NK-92 treated with Interleukin-12 subunit alpha and Interleukin-12 subunit beta, amount 100 ng/mL, for 24 hours (cell line): Measurements from ENCODE around the gene DLL4.
A peak's percentile ranks its signal among the peaks of the same experiment; 100 is the strongest.

ENCODE experiments used
- DNase-seq: peaks from one replicate; lab custom pipeline; 2025; lab: John Stamatoyannopoulos, UW

The DLL4 gene

DNA sequence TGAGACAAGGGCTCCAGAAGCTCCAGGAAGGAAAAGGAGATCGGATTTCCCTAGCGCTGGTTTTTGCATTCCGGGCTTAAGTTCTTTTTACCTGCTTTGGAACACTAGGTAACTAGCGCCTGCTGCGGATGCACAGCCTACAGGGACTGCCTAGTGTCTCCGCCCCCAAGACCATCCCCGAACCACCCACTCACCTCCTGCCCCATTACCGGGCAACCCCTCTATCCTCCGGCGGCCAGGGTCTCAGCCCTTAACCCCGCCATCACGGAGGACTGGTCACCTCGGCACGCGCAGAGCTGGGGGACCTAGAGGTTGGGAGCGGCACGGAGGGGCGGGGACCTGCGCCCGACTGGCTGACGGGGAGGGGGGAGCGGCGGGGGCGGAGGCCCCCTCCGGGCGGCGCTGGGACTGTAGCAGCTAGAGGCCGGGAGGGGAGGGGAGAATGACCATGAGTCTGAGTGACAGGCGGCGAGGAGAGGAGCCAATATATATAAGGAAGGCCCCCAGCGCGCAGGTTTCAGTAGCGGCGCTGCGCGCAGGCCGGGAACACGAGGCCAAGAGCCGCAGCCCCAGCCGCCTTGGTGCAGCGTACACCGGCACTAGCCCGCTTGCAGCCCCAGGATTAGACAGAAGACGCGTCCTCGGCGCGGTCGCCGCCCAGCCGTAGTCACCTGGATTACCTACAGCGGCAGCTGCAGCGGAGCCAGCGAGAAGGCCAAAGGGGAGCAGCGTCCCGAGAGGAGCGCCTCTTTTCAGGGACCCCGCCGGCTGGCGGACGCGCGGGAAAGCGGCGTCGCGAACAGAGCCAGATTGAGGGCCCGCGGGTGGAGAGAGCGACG lies at the start of gene DLL4:
Gene DLL4 (plus strand): TSS at position 520 of the 839 bp plus-strand sequence. CDS start 329 bp downstream, outside the sequence.
- no peak for DNase-seq

DNA sequence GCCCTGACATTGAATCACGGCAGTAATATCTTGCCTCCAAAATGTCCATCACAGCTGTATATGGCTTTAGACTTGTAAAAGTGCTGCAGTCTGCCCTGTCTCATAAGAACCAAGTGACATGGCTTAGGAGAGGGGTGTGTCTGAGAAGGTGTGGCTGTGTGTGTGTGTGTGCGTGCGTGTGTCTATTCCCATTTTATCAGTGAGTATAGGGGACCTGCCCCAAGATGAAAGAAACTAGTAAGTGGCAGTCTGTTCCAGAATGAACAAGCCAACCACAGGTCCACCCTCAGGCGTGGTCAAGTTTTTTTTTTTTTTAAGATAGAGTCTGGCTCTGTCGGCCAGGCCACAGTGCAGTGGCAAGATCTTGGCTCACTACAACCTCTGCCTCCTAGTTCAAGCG lies 49.5 kb upstream of the DLL4 start:
- no peak for DNase-seq

DNA sequence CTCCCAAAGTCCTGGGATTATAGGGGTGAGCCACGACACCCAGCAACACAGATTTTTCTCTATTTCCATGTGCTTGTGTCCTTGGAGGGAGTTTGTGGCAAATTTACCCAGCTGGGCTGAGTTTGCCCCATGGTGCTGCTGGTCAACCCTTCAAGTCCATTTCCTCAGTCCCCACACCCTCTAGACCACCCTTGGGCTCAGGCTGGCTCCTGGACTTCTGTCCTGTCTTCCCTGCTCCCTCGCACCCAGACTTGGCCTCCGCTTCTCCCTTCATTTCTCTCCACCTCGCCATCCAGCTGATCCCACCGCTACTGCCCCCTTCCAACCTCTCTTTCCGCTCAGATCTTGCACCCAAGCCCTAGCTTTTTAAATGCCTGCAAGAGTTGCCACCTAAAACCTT lies 47.8 kb upstream of the DLL4 start:
- DNase-seq: no peak

DNA sequence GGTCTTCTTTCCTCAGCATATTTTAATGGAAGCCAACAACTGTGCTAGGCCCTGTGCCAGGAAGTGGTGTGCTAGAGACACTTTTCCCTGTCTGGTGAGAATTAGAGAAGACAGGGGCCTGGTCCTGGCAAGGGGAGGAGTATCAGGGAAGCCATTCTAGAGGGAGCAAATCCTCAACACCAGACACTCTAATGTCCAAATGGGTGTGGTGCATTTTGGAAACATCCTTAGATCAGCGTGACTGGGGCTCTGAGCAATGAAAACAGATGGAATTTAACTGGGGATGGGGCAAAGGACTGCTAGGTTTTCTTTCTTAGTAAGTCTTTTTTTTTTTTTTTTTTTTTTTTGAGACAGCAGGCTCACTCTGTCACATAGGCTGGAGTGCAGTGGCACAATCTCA lies 42.6 kb upstream of the DLL4 start:
- DNase-seq: no peak

DNA sequence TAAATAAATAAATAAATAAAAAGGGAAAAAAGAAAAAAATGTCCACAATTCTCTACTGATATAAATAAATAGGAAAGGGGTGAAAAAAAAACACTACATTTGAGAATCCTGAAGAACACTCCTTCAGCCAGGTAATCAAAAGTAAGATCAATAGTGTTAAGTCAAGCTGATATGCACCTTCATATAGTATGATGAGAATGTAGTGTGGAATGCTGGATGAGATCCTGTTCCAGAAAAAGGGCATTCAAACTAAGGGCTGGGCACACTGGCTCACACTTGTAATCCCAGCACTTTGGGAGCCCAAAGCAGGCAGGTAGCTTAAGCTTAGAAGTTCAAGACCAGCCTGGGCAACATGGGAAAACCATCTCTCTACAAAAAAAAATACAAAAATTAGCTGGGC lies 40.0 kb upstream of the DLL4 start:
- no peak for DNase-seq

DNA sequence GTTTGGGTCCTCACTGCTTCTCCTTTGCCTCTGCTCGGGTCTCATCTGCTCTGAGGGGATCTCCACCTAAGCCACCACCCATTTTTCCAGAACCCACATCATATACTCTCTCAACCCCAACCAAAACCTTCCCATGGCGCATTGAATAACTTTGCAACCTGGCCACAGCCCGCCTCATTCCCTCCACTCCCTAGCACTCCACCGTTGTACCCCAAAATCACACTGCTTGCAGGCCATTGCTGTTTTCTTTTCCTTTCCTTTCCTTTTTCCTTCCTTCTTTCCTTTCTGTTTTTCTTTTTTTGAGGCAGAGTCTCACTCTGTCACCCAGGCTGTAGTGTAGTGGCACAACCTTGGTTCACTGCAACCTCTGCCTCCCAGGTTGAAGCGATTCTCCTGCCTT lies 38.0 kb upstream of the DLL4 start:
- no peak for DNase-seq

DNA sequence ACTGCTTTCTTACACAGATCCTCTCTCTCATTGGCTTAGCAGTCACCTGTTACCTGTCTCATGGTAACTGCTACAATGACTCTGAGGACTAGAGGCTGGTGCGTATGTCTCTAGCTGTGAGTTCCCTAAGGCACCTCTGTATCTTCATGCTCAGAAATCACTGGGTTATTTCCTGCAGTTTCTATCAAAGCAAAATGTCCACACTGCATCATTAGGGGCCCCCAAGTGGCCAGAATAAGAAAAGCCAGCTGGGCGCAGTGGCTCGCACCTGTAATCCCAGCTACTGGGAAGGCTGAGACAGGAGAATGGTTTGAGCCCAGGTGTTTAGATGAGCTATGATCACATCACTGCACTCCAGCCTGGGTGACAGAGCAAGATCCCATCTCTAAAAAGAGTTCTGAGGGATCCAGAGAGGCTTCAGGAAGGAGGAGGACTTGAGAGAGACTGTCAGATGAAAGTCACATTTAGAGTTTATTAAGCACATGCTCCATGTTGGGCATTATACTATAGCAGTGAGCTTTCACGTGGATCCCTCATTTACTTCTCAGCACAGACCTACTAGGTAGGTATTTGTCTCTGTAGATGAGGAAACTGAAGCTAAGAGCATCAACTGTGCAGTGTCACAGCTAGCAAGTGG lies 37.2 kb upstream of the DLL4 start:
- DNase-seq: peak; percentile 39

DNA sequence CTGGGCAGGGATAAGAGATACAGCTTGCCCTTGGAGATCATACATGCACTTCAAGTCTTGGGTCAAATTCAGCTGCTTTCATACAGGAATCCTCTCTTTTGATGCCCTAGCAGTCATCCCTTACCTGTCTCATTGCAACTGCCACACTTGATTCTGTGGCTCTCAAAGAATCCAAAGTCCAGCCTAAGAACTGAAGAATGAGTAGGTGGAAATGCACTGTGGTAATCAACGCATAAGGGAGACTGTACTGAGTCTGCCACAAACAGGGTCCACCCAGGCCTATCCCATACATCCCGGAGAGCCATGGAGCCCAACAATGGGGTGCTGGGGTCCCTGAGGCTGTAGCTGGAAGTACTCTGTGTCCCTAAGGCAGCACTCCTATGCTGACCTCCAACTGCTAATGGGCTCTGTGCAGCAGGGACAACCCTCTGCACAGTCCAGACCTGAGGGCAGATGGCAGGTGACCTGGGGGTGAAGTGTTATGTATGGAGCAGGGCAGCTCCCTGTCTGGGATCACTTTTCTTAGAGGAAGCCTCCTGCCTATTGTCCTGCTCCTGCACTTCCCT lies 36.6 kb upstream of the DLL4 start:
- no peak for DNase-seq

DNA sequence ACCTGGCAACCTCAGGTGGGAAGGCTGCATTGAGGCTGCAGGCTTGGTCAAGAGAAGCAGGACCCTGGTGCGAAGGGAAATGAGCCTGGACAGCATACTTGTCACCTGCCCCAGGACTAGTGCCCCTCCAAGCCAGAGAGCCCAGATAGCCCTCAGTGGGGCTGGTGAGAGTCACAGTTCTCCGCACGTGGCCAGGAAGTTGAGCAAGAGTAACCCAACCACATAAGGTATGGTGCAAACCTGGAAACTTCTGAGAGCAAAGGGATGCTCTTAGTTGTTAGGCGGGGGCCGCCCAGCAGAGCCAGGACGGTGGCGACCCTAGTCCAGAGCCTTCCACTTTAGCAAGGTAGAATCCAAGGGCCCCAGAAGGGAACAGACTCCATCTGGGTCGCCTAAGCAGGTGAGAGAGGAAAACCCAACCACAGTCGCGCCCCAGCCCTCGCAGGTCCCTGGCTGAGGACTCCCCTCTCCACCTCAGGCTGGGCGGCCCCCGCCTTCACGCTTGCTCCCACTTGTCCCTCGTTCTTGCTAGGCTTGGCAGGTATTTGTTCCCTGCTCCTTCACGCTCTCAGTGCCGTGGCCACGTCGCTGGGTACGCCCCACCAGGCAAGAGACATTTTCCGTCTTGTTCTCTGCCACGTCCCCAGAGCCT lies 36.0 kb upstream of the DLL4 start:
- DNase-seq: peak; percentile 87

DNA sequence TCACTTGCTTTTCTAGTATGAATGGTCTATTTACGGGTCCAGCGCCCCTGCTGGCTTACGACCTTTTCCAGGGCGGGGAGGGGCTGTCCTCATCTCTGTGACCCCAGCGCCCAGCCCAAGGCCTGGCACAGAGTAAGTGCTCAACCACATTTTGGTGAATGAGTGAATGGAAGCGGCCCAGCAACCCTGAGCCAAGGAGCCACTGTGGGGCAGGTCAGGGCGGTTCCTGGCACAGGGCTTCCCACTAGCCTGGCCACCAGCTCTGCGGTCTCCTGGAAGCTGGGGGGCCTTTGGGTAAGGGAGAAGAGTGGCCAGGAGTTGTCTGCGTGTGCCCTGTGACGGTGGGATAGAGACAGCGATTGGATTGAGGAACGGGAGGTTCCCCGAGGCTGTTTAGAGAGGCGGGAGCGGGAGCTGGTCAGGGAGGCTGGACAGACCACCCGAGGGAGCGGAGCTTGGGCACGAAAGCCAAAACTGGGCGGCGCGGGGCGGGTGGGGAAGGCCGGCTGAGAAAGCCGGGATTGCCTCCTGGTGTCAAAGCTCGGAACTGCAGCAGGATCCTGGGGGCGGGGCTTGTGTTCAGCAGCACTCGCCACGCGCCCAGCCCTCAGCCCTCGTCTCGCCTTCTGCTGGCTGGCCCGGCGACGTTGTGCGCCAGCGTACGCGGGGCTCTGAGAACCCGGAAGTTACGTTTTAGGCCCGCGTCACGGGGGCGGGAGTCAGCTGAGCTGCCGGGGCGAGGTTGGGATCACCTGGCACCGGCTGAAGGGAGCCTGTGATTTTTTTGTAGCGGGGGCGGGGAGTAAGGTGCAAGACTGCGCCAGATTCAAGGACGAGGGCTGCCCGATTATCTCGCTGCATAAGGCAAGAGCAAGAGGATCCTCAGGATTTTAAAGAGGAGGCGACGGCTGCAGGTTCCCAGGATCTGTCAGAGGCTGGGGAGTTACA lies 35.1 kb upstream of the DLL4 start, which contains the start of gene VPS18:
Gene VPS18 (plus strand): TSS at position 718 of the 948 bp plus-strand sequence. CDS start 319 bp downstream, outside the sequence.
- peak; percentile 99 for DNase-seq

DNA sequence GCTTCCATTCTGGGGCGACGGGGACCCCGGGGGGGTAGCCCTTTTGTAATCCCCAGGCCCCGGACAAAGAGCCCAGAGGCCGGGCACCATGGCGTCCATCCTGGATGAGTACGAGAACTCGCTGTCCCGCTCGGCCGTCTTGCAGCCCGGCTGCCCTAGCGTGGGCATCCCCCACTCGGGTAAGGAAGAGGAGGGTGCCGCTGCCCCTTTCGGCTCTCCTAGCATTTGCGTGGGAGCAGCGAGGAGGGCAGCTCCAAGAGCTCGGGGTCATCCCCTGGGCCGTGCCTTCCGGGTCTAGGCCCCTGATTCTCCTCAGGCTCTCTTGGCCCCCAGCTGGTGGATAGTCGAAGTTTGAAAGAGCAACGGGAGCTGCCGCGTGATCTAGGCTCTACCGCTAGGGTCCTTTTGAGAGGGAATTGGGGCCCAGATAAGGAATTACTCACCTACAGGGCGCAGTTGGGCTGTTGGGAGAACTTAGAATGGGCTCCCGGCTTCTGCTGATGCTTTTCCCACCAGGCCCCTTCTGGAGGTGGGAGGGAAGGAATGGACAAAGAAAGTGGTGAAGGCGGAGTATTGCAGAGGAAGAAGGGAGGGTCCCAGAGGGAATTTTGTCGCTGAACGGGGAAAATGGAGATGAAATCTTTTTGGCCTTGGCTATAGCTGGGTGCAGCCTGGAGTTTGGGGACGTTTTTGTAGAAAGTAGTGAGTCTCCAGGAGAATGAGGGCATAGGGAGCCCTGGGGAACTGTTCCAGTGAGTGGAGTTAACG lies 34.3 kb upstream of the DLL4 start:
- no peak for DNase-seq

DNA sequence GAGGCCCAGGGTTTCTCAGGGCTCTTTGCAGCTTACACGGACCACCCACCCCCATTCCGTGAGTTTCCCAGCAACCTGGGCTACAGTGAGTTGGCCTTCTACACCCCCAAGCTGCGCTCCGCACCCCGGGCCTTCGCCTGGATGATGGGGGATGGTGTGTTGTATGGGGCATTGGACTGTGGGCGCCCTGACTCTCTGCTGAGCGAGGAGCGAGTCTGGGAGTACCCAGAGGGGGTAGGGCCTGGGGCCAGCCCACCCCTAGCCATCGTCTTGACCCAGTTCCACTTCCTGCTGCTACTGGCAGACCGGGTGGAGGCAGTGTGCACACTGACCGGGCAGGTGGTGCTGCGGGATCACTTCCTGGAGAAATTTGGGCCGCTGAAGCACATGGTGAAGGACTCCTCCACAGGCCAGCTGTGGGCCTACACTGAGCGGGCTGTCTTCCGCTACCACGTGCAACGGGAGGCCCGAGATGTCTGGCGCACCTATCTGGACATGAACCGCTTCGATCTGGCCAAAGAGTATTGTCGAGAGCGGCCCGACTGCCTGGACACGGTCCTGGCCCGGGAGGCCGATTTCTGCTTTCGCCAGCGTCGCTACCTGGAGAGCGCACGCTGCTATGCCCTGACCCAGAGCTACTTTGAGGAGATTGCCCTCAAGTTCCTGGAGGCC lies 29.5 kb upstream of the DLL4 start:
- DNase-seq: no peak

DNA sequence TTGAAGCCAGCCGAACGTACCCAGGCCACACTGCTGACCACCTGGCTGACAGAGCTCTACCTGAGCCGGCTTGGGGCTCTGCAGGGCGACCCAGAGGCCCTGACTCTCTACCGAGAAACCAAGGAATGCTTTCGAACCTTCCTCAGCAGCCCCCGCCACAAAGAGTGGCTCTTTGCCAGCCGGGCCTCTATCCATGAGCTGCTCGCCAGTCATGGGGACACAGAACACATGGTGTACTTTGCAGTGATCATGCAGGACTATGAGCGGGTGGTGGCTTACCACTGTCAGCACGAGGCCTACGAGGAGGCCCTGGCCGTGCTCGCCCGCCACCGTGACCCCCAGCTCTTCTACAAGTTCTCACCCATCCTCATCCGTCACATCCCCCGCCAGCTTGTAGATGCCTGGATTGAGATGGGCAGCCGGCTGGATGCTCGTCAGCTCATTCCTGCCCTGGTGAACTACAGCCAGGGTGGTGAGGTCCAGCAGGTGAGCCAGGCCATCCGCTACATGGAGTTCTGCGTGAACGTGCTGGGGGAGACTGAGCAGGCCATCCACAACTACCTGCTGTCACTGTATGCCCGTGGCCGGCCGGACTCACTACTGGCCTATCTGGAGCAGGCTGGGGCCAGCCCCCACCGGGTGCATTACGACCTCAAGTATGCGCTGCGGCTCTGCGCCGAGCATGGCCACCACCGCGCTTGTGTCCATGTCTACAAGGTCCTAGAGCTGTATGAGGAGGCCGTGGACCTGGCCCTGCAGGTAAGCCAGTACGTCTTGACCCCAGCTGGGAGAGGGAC lies 28.7 kb upstream of the DLL4 start:
- no peak for DNase-seq

DNA sequence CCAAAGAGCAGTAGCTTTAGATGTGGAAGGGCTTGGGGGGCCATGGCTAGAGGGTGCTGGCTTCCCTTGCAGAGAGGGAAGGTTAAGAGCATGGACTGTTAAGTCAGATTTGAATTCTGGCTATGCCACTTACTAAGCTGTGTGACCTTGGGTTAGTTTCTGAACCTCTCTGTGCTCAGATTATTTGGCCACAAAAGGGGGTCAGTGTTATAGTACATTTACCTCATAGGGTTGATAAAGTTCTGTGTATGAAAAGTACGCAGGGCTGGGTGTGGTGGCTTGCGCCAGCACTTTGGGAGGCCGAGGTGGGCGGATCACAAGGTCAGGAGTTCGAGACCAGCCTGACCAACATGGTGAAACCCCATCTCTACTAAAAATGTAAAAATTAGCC lies 28.1 kb upstream of the DLL4 start:
- no peak for DNase-seq

DNA sequence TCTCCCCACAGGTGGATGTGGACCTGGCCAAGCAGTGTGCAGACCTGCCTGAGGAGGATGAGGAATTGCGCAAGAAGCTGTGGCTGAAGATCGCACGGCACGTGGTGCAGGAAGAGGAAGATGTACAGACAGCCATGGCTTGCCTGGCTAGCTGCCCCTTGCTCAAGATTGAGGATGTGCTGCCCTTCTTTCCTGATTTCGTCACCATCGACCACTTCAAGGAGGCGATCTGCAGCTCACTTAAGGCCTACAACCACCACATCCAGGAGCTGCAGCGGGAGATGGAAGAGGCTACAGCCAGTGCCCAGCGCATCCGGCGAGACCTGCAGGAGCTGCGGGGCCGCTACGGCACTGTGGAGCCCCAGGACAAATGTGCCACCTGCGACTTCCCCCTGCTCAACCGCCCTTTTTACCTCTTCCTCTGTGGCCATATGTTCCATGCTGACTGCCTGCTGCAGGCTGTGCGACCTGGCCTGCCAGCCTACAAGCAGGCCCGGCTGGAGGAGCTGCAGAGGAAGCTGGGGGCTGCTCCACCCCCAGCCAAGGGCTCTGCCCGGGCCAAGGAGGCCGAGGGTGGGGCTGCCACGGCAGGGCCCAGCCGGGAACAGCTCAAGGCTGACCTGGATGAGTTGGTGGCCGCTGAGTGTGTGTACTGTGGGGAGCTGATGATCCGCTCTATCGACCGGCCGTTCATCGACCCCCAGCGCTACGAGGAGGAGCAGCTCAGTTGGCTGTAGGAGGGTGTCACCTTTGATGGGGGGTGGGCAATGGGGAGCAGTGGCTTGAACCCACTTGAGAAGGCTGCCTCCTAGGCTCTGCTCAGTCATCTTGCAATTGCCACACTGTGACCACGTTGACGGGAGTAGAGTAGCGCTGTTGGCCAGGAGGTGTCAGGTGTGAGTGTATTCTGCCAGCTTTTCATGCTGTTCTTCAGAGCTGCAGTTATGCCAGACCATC lies 26.3 kb upstream of the DLL4 start:
- DNase-seq: peak; percentile 67

DNA sequence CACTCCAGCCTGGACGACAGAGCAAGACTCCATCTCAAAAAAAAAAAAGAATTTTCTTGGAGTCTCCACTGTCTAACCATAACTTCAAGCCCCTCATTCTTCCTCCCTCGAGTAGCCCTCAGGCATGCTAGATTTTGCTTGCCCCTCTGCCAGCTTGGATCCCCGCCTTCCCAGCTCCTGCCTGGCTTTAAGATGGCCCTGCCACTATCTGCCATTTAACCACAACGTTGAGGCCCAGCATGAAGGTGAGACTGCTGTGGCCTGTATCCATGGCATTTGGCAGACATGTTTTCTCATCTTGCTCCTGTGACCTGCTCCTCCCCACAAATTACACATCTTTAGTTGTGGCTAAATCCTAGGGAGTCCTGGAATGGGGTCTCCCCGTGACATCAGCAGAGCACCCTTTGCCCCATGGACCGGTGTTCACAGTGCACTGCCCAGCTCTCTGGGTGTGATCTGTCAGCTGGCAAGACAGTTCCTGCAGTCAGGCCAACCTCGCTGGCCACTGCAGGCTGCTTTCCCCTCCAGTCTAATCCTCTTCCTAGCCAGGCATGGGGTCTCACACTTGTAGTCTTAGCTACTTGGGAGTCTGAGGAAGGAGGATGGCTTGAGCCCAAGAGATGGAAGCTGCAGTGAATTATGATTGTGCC lies 24.5 kb upstream of the DLL4 start:
- no peak for DNase-seq
